GM18870 (cell line): ENCODE results near the gene VKORC1L1.
A peak's percentile ranks its signal among the peaks of the same experiment; 100 is the strongest.
"Not testable (repeated sequence)": the region's sequence is repeated elsewhere in the genome, so short reads cannot be mapped to it uniquely, and the experiment has no call there.

Experiments used
- ATAC-seq: cut with Tn5 transposase; IDR thresholded peaks from one replicate; pipeline ENCODE4 v1.9.1; 2021; ENCODE audit warnings: moderate library complexity; ENCODE audit not compliant: unreplicated experiment

VKORC1L1 gene

DNA sequence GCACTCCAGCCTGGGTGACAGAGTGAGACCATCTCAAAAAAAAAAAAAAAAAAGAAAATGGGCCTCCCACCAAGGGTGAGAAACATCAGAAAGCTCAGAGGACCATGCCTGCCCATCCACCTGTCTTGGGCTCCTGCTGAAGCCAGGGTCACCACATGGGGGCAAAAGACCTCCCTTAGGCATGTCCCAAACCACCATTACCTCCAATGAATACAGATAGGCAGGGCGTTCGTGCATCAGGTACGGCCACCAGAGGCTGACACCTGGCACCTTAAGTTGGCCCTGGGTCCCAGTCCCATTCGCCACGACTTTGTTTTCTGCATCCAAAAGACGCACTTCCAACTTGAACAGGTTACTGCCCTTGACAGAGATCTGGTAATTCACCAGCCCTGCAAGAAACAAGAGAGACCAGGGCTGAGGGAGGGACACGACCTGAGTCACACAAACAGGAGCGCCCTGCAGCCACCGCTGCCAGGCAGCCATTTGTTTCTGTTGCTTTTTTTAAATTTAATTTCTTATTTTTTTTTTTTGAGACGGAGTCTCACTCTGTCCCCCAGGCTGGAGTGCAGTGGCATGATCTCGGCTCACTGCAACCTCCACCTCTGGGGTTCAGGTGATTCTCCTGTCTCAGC is 103.1 kb downstream of the VKORC1L1 start:
- no peak for ATAC-seq

- ATAC-seq = no peak
Measured at GRCh38 chr7:65976659-65977196, 103.9 kb downstream of the VKORC1L1 start.

DNA sequence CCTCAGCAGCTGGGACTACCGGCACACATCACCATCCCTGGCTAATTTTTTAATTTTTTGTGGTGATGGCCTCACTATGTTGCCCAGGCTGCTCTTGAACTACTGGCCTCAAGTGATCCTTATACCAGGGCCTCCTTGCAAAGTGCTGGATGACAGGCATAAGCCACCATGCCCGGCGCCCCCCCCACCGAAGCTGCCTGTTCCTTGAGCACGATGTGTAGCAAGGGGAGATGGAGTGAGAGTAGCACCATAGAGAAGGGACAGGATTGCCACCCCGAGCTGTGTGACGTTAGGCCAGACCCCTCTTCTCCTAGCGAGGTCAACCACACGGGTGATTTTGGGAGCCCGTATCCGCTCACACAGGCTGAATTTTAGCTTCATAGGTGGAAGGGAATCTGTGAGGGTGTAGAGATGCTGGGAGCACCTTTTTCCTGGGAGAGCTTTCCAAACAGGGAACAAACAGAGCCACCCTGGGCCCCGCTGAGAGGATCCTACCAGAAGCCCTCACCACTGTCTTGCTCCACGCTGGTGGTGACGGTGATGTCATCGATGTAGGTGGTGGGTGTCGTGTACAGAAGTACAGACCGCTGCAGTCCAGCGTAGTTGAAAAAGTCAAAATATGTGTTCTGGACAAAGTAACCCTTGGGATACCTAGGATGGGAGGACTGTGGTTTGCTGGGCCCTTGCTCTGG is 106.2 kb downstream of the VKORC1L1 start:
- ATAC-seq = no peak

GRCh38 chr7:65979583-65980477 is 107.0 kb downstream of the VKORC1L1 start:
- no peak for ATAC-seq

DNA sequence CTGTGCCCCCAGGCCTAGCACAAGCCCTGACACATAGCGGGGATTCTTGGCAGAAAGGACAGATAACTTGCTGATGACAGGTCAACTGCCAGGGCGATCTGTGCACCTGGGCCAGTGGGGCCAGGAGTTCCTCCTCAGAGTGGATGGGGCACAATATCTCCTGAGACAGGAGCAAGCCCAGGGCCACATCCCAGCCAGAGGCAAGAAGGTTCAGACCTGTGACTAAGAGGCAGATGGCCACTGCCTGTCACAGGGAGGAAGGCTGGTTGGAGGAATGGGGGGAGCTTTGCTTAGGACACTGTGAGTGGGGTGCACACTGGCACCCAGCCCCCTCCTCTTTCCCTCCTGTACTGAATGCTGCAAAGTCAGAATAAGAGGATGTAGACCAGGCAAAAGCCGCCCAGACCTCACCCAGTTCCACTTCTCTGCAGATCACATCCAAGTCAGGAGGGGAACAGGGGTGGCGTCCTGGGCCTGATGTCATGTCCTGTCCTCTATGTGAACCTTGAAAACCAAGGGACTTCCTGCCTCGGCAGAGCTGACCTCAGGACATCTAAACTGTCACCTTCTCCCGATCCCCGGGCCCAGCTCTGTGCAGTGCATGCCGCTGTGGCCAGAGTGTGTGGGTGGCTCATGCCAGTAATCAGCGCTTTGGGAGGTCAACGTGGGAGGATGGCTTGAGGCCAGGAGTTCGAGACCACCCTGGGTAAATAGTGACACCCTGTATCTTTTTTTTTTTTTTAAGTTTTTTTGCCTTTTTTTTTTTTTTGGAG is 107.8 kb downstream of the VKORC1L1 start:
- peak; percentile 78 for ATAC-seq

GRCh38 chr7:65981965-65982792 is 109.3 kb downstream of the VKORC1L1 start, which contains the start of gene GUSB:
TSS of gene GUSB (minus strand) at chr7:65982213. CDS start at chr7:65982183, 30 bp downstream.
- peak; percentile 53 for ATAC-seq

GRCh38 chr7:65983965-65984658 is 111.2 kb downstream of the VKORC1L1 start:
- ATAC-seq = no peak

DNA sequence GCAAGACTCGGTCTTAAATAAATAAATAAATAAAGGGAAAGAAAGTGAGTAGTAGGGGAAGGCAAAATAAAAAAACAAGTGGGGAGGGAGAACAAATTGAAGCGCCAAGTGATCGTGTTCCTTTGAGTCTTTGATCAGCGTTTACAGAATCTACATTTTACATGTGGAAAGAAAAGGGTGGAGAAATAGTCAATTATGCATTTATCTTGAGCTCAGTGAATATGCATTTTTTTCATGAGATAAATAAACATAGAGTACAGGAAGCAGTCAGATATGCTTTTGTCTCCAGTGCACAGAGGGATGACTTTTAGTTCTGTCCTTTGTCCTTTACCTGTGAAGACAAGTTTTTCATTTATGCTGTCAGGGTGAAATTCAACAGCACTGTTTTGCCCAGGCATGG is 115.2 kb downstream of the VKORC1L1 start:
- no peak for ATAC-seq

DNA sequence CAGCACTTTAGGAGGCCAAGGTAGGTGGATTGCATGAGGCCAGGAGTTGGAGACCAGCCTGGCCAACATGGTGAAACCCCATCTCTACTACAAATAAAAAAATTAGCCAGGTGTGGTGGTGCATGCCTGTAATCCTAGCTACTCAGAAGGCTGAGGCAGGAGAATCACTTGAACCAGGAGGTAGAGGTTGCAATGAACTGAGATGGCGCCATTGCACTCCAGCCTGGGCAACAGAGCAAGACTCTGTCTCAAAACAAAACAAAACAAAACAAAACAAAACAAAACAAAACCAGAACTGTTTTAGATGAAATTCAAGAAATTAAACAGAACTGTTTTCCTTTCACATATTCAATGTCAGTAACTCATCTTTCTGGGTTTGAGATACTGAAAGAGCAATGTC is 115.6 kb downstream of the VKORC1L1 start:
- not testable (repeated sequence) for ATAC-seq

- ATAC-seq = no peak
Measured at GRCh38 chr7:65989694-65990080, 116.8 kb downstream of the VKORC1L1 start.

GRCh38 chr7:65991829-65992228 is 119.0 kb downstream of the VKORC1L1 start:
- not testable (repeated sequence) for ATAC-seq

DNA sequence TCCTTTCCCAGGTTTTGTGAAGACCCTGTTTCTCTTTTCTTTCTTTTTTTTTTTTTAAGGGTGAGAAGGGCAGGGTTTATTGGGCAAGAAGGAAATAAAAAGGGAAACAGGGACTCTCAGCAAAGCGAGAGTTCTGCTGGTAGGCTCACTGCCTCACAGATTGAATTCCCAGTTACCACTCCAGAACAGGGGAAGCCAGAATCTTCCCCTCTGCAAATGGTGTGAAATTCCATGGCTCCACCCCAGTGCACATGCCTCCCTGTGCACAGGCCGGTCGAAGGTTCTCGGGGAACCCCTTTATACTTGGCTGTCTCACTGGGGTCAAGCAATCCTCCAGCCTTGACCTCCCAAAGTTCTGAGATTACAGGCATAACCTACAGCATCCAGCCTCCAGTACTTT is 119.7 kb downstream of the VKORC1L1 start:
- no peak for ATAC-seq

GRCh38 chr7:65994984-65995383 is 122.1 kb downstream of the VKORC1L1 start:
- ATAC-seq = not testable (repeated sequence)

- ATAC-seq = not testable (repeated sequence)
Measured at GRCh38 chr7:66000823-66001417, 128.0 kb downstream of the VKORC1L1 start.

- not testable (repeated sequence) for ATAC-seq
Measured at GRCh38 chr7:66005115-66005671, 132.3 kb downstream of the VKORC1L1 start.

DNA sequence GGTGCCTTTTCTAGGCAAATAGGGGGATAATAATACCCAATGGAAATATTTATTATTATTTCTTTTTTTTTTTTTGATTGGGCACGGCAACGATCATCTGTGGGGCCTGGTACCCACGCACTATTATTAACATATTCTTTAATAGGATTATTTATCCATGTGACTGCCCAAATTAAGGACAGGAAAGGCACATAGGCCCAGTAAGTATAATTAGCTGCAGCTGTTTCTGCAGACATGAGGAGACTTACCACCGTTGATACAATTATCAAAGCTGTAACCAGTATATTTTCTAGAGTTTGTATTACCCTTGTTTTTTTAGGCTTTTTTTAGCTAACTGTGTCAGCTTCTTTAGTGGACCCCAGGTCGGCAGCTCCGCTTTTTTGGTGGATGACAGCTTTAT is 134.4 kb downstream of the VKORC1L1 start:
- ATAC-seq = no peak
